Neural progenitor cell (in vitro differentiated cells): ENCODE measurements around the gene PIGK. TPM values are rescaled to one million over a fixed set of nuclear protein-coding genes. Genes with fewer than 3 reads are reported as not detected.

ENCODE experiments used
- DNase-seq: peaks from one replicate; pipeline ENCODE4 v3.0.0-alpha.2; 2016; ENCODE audit warnings: low spot score
- H2AFZ ChIP-seq: fragments of 200-600 bp; sonication (generic); replicated peaks from 2 replicates; pipeline ENCODE4 v1.6.1; 2016; ENCODE audit warnings: antibody characterized with exemption
- H3F3A ChIP-seq: fragments of 200-600 bp; sonication (generic); 2 replicates; pipeline ENCODE4 v1.6.1; 2016; ENCODE audit warnings: antibody characterized with exemption, low read depth
- H3K27ac ChIP-seq: fragments of 200-600 bp; sonication (generic); 2 replicates; pipeline ENCODE4 v1.5.1; 2016; ENCODE audit warnings: mild to moderate bottlenecking
- H3K27me3 ChIP-seq: fragments of 200-600 bp; sonication (generic); 2 replicates; pipeline ENCODE4 v1.6.1; 2016; ENCODE audit warnings: mild to moderate bottlenecking, moderate library complexity
- H3K36me3 ChIP-seq: fragments of 200-600 bp; sonication (generic); 2 replicates; pipeline ENCODE4 v1.5.1; 2016
- H3K4me1 ChIP-seq: fragments of 200-600 bp; sonication (generic); 2 replicates; pipeline ENCODE4 v1.6.1; 2016; ENCODE audit warnings: mixed run types
- H3K4me2 ChIP-seq: fragments of 200-600 bp; sonication (generic); 2 replicates; pipeline ENCODE4 v1.6.1; 2016
- H3K4me3 ChIP-seq: fragments of 200-600 bp; sonication (generic); 2 replicates; pipeline ENCODE4 v1.5.1; 2016
- H3K79me2 ChIP-seq: fragments of 200-600 bp; sonication (generic); 2 replicates; pipeline ENCODE4 v1.6.1; 2016; ENCODE audit warnings: low read depth
- H3K9ac ChIP-seq: fragments of 200-600 bp; sonication (generic); 2 replicates; pipeline ENCODE4 v1.6.1; 2016
- H3K9me3 ChIP-seq: fragments of 200-600 bp; sonication (generic); 2 replicates; pipeline ENCODE4 v1.5.1; 2016; ENCODE audit warnings: low read depth
- H4K20me1 ChIP-seq: fragments of 200-600 bp; sonication (generic); 2 replicates; pipeline ENCODE4 v1.6.1; 2016; ENCODE audit warnings: low read depth
- H3K27ac Mint-ChIP-seq: 3 replicates; pipeline ENCODE4 v1.8.0; 2021; ENCODE audit warnings: mixed read lengths
- H3K27me3 Mint-ChIP-seq: 2 replicates; pipeline ENCODE4 v1.8.0; 2022; ENCODE audit warnings: low read depth, mild to moderate bottlenecking, inconsistent platforms, moderate library complexity, mixed read lengths; ENCODE audit not compliant: insufficient read depth
- H3K36me3 Mint-ChIP-seq: 3 replicates; pipeline ENCODE4 v1.8.0; 2021; ENCODE audit warnings: mixed read lengths
- H3K4me1 Mint-ChIP-seq: 3 replicates; pipeline ENCODE4 v1.8.0; 2021; ENCODE audit warnings: mixed read lengths
- H3K4me3 Mint-ChIP-seq: 3 replicates; pipeline ENCODE4 v1.8.0; 2021; ENCODE audit warnings: mild to moderate bottlenecking, moderate library complexity, mixed read lengths
- H3K9me3 Mint-ChIP-seq: 3 replicates; pipeline ENCODE4 v1.8.0; 2020; ENCODE audit warnings: mixed read lengths
- EZH2 ChIP-seq: fragments of 200-600 bp; sonication (generic); IDR thresholded peaks from 2 replicates; pipeline ENCODE4 v1.6.1; 2017; ENCODE audit warnings: antibody characterized with exemption, mild to moderate bottlenecking, moderate library complexity
- EZH2phosphoT487 ChIP-seq: fragments of 200-600 bp; sonication (generic); IDR thresholded peaks from 2 replicates; pipeline ENCODE4 v1.6.1; 2017; ENCODE audit warnings: antibody characterized with exemption
- total RNA-seq: library from RNA; depleted of rRNA; stranded (reverse); fragments of >200 nt; gene quantifications from 2 replicates; pipeline ENCODE4 v1.2.3, GENCODE V29; 2015; ENCODE audit warnings: low replicate concordance
- TF ChIP-seq, protein P1 (sequence below): fragments of 200-600 bp; sonication (generic); IDR thresholded peaks from 2 replicates; pipeline ENCODE4 v1.5.1; 2017; ENCODE audit warnings: antibody characterized with exemption, mild to moderate bottlenecking

The PIGK gene
- total RNA-seq, 1 donor from 2014 or later: 44.1 TPM

GRCh38 chr1:77234096-77234495 lies 14.9 kb upstream of the PIGK start:
- TF ChIP-seq EZH2phosphoT487: no peak
- TF ChIP-seq, protein P1, sequence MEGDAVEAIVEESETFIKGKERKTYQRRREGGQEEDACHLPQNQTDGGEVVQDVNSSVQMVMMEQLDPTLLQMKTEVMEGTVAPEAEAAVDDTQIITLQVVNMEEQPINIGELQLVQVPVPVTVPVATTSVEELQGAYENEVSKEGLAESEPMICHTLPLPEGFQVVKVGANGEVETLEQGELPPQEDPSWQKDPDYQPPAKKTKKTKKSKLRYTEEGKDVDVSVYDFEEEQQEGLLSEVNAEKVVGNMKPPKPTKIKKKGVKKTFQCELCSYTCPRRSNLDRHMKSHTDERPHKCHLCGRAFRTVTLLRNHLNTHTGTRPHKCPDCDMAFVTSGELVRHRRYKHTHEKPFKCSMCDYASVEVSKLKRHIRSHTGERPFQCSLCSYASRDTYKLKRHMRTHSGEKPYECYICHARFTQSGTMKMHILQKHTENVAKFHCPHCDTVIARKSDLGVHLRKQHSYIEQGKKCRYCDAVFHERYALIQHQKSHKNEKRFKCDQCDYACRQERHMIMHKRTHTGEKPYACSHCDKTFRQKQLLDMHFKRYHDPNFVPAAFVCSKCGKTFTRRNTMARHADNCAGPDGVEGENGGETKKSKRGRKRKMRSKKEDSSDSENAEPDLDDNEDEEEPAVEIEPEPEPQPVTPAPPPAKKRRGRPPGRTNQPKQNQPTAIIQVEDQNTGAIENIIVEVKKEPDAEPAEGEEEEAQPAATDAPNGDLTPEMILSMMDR: no peak
- no peak for TF ChIP-seq EZH2
- no peaks in the 10 kb centered on the region for H4K20me1 ChIP-seq
- Mint-ChIP-seq H3K27me3 (no peaks in the 10 kb centered on the region), H3K4me3 (no peak overlapping the region), H3K4me1 (no peaks in the 10 kb centered on the region), H3K36me3 (no peaks in the 10 kb centered on the region), H3K9me3 (peaks cover 7% of the 10 kb centered on the region), H3K27ac (no peak overlapping the region)
- no peak overlapping the region for H3K4me2 ChIP-seq
- no peak overlapping the region for H2AFZ ChIP-seq
- H3K79me2 ChIP-seq: no peaks in the 10 kb centered on the region
- no peaks in the 10 kb centered on the region for H3K36me3 ChIP-seq
- no peaks in the 10 kb centered on the region for H3K27me3 ChIP-seq
- no peak for DNase-seq
- H3K9me3 ChIP-seq: no peaks in the 10 kb centered on the region
- H3K27ac ChIP-seq: no peak overlapping the region
- H3F3A ChIP-seq: no peaks in the 10 kb centered on the region
- H3K4me1 ChIP-seq: no peaks in the 10 kb centered on the region
- H3K9ac ChIP-seq: no peak overlapping the region
- H3K4me3 ChIP-seq: no peak overlapping the region

DNA sequence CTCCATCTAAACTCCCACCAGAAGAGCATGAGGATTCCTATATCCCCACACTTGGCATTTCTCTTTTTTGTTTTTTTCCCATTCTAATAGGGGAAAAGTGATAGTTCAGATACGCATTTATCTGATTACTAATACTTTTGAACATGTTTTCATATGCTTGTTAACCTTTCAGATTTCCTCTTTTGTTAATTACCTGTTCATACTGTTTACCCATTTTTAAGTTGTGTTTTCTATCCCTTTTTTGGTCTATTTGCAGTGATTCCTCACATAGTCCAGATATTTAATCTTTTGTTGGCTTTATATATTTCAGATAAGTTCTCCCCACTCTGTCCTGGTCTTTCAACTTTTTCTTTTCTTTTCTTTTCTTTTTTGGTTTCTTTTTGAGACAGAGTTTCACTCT lies 13.6 kb upstream of the PIGK start:
- H3K27me3 ChIP-seq: no peaks in the 10 kb centered on the region
- no peak overlapping the region for H3K4me3 ChIP-seq
- no peaks in the 10 kb centered on the region for H4K20me1 ChIP-seq
- Mint-ChIP-seq H3K9me3 (peaks cover 7% of the 10 kb centered on the region), H3K4me3 (no peak overlapping the region), H3K36me3 (no peaks in the 10 kb centered on the region), H3K27ac (no peak overlapping the region), H3K27me3 (no peaks in the 10 kb centered on the region), H3K4me1 (no peaks in the 10 kb centered on the region)
- no peaks in the 10 kb centered on the region for H3F3A ChIP-seq
- no peak overlapping the region for H2AFZ ChIP-seq
- no peaks in the 10 kb centered on the region for H3K36me3 ChIP-seq
- H3K9ac ChIP-seq: no peak overlapping the region
- TF ChIP-seq EZH2: no peak
- TF ChIP-seq, protein P1: no peak
- TF ChIP-seq EZH2phosphoT487: no peak
- no peak overlapping the region for H3K27ac ChIP-seq
- no peak overlapping the region for H3K4me2 ChIP-seq
- H3K9me3 ChIP-seq: no peaks in the 10 kb centered on the region
- no peak for DNase-seq
- H3K79me2 ChIP-seq: no peaks in the 10 kb centered on the region
- no peaks in the 10 kb centered on the region for H3K4me1 ChIP-seq

DNA sequence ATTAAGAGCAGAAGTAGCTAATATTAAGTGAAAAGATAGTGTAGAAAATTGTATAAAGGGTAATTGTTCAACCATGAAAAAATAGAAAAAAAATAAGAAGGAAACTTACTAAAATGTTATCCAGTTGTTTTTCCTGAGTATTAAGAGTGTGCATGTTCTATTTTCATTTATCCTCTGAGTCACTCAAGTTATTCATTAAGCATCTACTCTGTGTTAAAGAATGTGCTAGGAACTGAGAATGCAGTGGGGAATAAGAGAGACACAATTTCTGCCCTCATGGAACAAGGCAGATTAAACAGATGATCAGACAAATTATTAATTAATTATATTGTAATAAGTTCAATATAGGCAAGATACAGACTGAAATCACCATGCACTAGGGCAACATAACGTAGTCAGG lies 10.8 kb upstream of the PIGK start:
- H3K27ac Mint-ChIP-seq: no peak overlapping the region
- DNase-seq: no peak
- Histone ChIP-seq H3K79me2 (no peaks in the 10 kb centered on the region), H3K4me1 (no peaks in the 10 kb centered on the region), H3K27ac (no peak overlapping the region), H3K4me3 (no peak overlapping the region), H3F3A (peaks cover 7% of the 10 kb centered on the region), H2AFZ (no peak overlapping the region), H3K36me3 (no peaks in the 10 kb centered on the region), H3K9me3 (no peaks in the 10 kb centered on the region), H3K4me2 (no peak overlapping the region), H3K9ac (no peak overlapping the region), H3K27me3 (no peaks in the 10 kb centered on the region), H4K20me1 (no peaks in the 10 kb centered on the region)
- no peaks in the 10 kb centered on the region for H3K36me3 Mint-ChIP-seq
- no peaks in the 10 kb centered on the region for H3K27me3 Mint-ChIP-seq
- TF ChIP-seq EZH2 (no peak), EZH2phosphoT487 (no peak)
- TF ChIP-seq, protein P1: no peak
- H3K9me3 Mint-ChIP-seq: peaks cover 7% of the 10 kb centered on the region
- H3K4me1 Mint-ChIP-seq: no peaks in the 10 kb centered on the region
- H3K4me3 Mint-ChIP-seq: no peak overlapping the region

- Histone ChIP-seq H3K27me3 (no peaks in the 10 kb centered on the region), H3K27ac (no peak overlapping the region), H3K36me3 (no peaks in the 10 kb centered on the region), H3F3A (peaks cover 7% of the 10 kb centered on the region), H4K20me1 (no peaks in the 10 kb centered on the region), H3K4me1 (no peaks in the 10 kb centered on the region), H3K79me2 (no peaks in the 10 kb centered on the region), H3K4me3 (no peak overlapping the region), H3K4me2 (no peak overlapping the region), H2AFZ (no peak overlapping the region), H3K9me3 (no peaks in the 10 kb centered on the region), H3K9ac (no peak overlapping the region)
- Mint-ChIP-seq H3K27ac (no peak overlapping the region), H3K4me3 (no peak overlapping the region), H3K9me3 (peaks cover 7% of the 10 kb centered on the region), H3K27me3 (no peaks in the 10 kb centered on the region), H3K4me1 (no peaks in the 10 kb centered on the region), H3K36me3 (peaks cover 3% of the 10 kb centered on the region)
- no peak for DNase-seq
- TF ChIP-seq EZH2 (no peak), EZH2phosphoT487 (no peak)
- TF ChIP-seq, protein P1: no peak
Observed at GRCh38 chr1:77228836-77229235, 9.6 kb upstream of the PIGK start.
